HG03159 (cell line): ENCODE measurements around the gene NUP58.
"Not testable (repeated sequence)": the region's sequence is repeated elsewhere in the genome, so short reads cannot be mapped to it uniquely, and the experiment has no call there.

Experiments
- ATAC-seq: cut with Tn5 transposase; IDR thresholded peaks from one replicate; pipeline ENCODE4 v1.9.1; 2021; ENCODE audit warnings: mild to moderate bottlenecking, moderate library complexity; ENCODE audit not compliant: unreplicated experiment

The NUP58 gene

DNA sequence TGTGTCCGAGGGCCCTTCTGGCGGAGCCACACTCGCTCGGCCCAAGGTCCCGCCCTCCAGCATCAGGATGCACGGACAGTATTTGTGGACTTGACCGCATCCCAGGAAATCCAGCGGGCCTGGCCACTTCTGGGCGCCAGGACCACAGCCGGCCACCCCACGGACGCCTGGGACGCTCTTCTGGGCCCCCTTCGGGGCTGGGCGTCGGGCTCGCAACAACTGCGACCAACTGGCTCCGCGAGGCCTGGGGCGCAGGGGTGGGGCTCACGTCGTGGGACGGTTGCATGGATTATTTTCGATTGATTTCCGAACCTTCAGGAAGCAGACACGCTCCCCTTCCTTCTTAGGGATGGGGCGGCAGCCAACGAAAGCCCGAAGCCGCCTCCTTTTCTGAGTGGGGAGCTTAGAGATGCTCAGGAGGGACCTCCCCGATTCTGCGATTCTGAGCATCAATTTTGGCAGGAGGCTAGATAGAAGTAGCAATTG lies 521 bp upstream of the NUP58 start:
- ATAC-seq = peak; percentile 8

- no peak for ATAC-seq
Measured at GRCh38 chr13:25302121-25302520, 696 bp downstream of the NUP58 start.

GRCh38 chr13:25306671-25307464 lies 5.4 kb downstream of the NUP58 start:
- no peak for ATAC-seq

- no peak for ATAC-seq
Measured at GRCh38 chr13:25310891-25311290, 9.5 kb downstream of the NUP58 start.

DNA sequence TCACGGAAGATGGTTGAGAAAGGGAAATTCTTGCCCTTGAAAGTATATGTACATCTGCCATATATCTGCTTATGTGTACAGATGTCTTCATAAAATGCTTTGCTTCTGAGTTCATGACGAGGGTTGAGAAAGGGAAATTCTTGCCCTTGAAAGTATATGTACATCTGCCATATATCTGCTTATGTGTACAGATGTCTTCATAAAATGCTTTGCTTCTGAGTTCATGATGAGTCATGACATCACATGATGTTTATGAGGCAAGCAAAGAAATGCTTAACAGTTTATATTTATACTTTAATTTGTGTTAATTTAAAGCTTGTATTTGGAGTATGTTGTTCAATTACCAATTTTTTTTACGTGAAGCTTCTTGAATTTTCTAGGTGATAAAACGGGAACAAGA lies 17.5 kb downstream of the NUP58 start:
- ATAC-seq = not testable (repeated sequence)

- ATAC-seq = no peak
Measured at GRCh38 chr13:25319771-25320170, 18.3 kb downstream of the NUP58 start.

- no peak for ATAC-seq
Measured at GRCh38 chr13:25324100-25324499, 22.7 kb downstream of the NUP58 start.

DNA sequence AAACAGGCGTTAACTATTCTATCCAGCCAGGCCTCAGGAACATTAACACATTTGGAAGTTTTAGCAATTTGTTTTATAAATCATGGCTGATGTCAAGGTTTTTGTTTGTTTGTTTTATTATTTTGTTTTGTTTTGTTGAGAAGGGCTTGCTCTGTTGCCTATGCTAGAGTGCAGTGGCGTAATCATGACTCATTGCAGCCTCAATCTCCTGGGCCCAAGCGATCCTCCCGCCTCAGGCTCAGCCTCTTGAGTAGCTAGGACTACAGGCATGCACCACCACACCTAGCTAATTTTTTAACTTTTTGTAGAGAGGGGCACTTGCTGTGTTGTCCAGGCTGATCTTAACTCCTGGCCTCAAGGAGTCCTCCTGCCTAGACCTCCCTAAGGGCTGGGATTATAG lies 28.3 kb downstream of the NUP58 start:
- ATAC-seq = no peak

- ATAC-seq = no peak
Measured at GRCh38 chr13:25330541-25330940, 29.1 kb downstream of the NUP58 start.

DNA sequence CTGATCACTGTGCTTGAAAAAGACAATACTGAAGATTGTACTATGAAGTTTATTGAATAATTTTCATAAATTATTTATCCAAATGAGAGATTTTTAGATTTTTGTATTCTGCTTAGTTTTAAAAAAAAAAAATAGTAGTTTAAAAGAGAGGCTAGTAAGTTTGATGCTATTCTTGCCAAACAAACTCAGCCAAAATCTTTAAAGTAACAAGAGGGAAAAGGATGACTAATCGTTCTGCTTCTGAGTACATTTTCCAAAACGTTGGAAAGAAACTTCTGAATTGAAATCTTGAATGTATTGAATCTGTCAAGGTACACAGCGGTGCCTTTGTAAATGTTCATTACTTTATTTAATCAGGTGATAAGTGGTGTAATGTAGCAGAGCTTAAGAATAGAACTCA lies 34.4 kb downstream of the NUP58 start:
- ATAC-seq = no peak

DNA sequence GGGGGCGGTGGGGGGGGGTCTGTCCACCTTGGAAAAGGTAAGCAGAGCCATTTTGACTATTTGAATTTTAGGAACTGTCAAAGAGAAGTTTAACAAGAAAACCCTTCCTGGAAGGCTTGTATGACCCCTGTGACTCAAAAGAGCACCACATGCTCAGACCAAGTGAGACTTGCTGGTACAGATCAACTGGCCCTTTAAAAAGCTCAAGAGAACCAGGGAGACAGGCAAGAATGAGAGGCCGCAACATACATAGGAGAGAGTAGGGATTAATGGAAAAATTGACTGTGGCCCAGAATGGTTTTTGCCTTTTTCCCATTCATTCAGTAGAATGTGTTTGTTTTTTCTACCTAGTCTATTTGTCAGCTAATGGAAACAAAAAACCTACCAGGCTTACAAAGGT lies 44.2 kb downstream of the NUP58 start:
- no peak for ATAC-seq

GRCh38 chr13:25347151-25347550 lies 45.7 kb downstream of the NUP58 start:
- no peak for ATAC-seq

- no peak for ATAC-seq
Measured at GRCh38 chr13:25351404-25351803, 50.0 kb downstream of the NUP58 start.

GRCh38 chr13:25352230-25352629 lies 50.8 kb downstream of the NUP58 start:
- ATAC-seq = no peak

GRCh38 chr13:25352806-25353205 lies 51.4 kb downstream of the NUP58 start:
- no peak for ATAC-seq

DNA sequence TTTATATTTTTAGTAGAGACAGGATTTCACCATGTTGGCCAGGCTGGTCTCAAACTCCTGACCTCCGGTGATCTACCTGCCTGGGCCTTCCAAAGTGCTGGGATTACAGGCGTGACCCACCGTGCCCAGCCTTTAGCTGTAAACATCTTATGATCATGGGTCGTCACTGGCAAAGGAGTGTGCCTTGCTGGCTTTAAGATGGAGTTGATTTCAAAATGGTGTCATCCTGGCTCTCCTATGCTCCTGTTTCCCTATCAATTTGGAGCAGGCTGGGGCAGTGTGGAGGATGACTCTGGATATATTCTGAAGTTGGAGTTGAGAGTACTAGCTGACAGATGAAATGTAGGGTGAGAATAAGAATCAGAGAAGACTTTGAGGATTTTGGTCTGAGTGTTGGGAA lies 51.9 kb downstream of the NUP58 start:
- ATAC-seq = no peak

GRCh38 chr13:25354377-25354776 lies 53.0 kb downstream of the NUP58 start:
- ATAC-seq = no peak

GRCh38 chr13:25360443-25360842 lies 59.0 kb downstream of the NUP58 start:
- not testable (repeated sequence) for ATAC-seq

GRCh38 chr13:25365720-25366235 lies 64.4 kb downstream of the NUP58 start:
- ATAC-seq = no peak

- ATAC-seq = no peak
Measured at GRCh38 chr13:25371158-25371874, 69.9 kb downstream of the NUP58 start.

- no peak for ATAC-seq
Measured at GRCh38 chr13:25371875-25372283, 70.5 kb downstream of the NUP58 start, which contains the start of gene ATP8A2. TSS of gene ATP8A2 (plus strand) at chr13:25371974. CDS start at chr13:25372213, 239 bp downstream.
